Measurements from ENCODE around the gene CCL15. TPM values are rescaled to one million over a fixed set of nuclear protein-coding genes. Genes with fewer than 3 reads are reported as not detected.
A peak's percentile ranks its signal among the peaks of the same experiment; 100 is the strongest.

CCL15 gene
- total and polyA plus RNA-seq, 2 of the 13 experiments (the other 11 are each of a cell fraction or from before 2014, with no cell fraction given), result 29.2 to 45.9 TPM

GRCh38 chr17:36001862-36002603 is 680 bp upstream of the CCL15 start (continued):
- TF ChIP-seq ZNF441 (CRISPR knock-in tag; IDR thresholded peaks at IDR 0.05; ENCODE audit: borderline replicate concordance) (no peak), PRDM4 (CRISPR knock-in tag; IDR thresholded peaks at IDR 0.05; ENCODE audit: borderline replicate concordance) (no peak), ZNF674 (CRISPR knock-in tag; IDR thresholded peaks at IDR 0.05; ENCODE audit: low read depth) (no peak), SALL1 (CRISPR knock-in tag; IDR thresholded peaks at IDR 0.05) (peak; percentile 69), ZNF33A (CRISPR knock-in tag; IDR thresholded peaks at IDR 0.05; ENCODE audit: borderline replicate concordance) (no peak), MAZ (IDR thresholded peaks at IDR 0.05; ENCODE audit: borderline replicate concordance, low read depth, low read length) (peak; percentile 65; the same call in 1 of the 2 replicates), MAZ (CRISPR knock-in tag; IDR thresholded peaks at IDR 0.05; ENCODE audit: low read depth) (no peak; the same call in 1 of the 2 replicates), SMAD3 (CRISPR knock-in tag; IDR thresholded peaks at IDR 0.05) (peak; percentile 67; the same call in 1 of the 2 replicates), FOXO1 (CRISPR knock-in tag; IDR thresholded peaks at IDR 0.05) (no peak), RARA (CRISPR knock-in tag; IDR thresholded peaks at IDR 0.05) (0 out of 2 replicates have a peak, but pooled peaks have one; percentile 54), HDAC2 (CRISPR knock-in tag; IDR thresholded peaks at IDR 0.05) (no peak; the same call in 1 of the 2 replicates), DR1 (CRISPR knock-in tag; IDR thresholded peaks at IDR 0.05) (no peak), HMG20A (CRISPR knock-in tag; IDR thresholded peaks at IDR 0.05; ENCODE audit: borderline replicate concordance) (no peak), ZFP37 (CRISPR knock-in tag; IDR thresholded peaks at IDR 0.05; ENCODE audit: borderline replicate concordance) (no peak), JDP2 (CRISPR knock-in tag; IDR thresholded peaks at IDR 0.05; ENCODE audit: borderline replicate concordance) (no peak), SP1 (IDR thresholded peaks at IDR 0.05) (no peak), SP1 (CRISPR knock-in tag; IDR thresholded peaks at IDR 0.05) (peak; percentile 67), ZFP91 (CRISPR knock-in tag; IDR thresholded peaks at IDR 0.05; ENCODE audit: borderline replicate concordance) (no peak), NFE2 (CRISPR knock-in tag; IDR thresholded peaks at IDR 0.05) (no peak), NFYC (CRISPR knock-in tag; IDR thresholded peaks at IDR 0.05) (0 out of 2 replicates have a peak, but pooled peaks have one; percentile 17), FOXA1 (IDR thresholded peaks at IDR 0.05) (no peak), FOXA1 (CRISPR knock-in tag; IDR thresholded peaks at IDR 0.05) (peak; percentile 40), ZNF446 (CRISPR knock-in tag; IDR thresholded peaks at IDR 0.05) (no peak), ATAD3A (CRISPR knock-in tag; IDR thresholded peaks at IDR 0.05) (no peak), ZNF816 (CRISPR knock-in tag; IDR thresholded peaks at IDR 0.05; ENCODE audit: borderline replicate concordance) (0 out of 2 replicates have a peak, but pooled peaks have one; percentile 59), AHR (CRISPR knock-in tag; IDR thresholded peaks at IDR 0.05) (no peak), HBP1 (CRISPR knock-in tag; IDR thresholded peaks at IDR 0.05; ENCODE audit: low read depth) (peak; percentile 63; the same call in 1 of the 2 replicates), RFX3 (CRISPR knock-in tag; IDR thresholded peaks at IDR 0.05) (no peak)
